Mesendoderm (in vitro differentiated cells): Measurements from ENCODE around the gene GUCY1A2.

Experiments used
- DNase-seq: peaks from one replicate; pipeline ENCODE4 v3.0.0; 2013
- H2AK5ac ChIP-seq: 2 replicates; pipeline ENCODE4 v1.6.1; 2013; ENCODE audit warnings: low read length, inconsistent platforms
- H2BK120ac ChIP-seq: 2 replicates; pipeline ENCODE4 v1.6.1; 2013; ENCODE audit warnings: low read depth, mild to moderate bottlenecking, low read length, moderate library complexity, mixed read lengths
- H2BK15ac ChIP-seq: replicated peaks from 2 replicates; pipeline ENCODE4 v1.6.1; 2013; ENCODE audit warnings: low read depth, mild to moderate bottlenecking, moderate library complexity
- H2BK5ac ChIP-seq: 2 replicates; pipeline ENCODE4 v1.6.1; 2013; ENCODE audit warnings: low read length, inconsistent platforms
- H3K18ac ChIP-seq: 2 replicates; pipeline ENCODE4 v1.6.1; 2013; ENCODE audit warnings: mild to moderate bottlenecking, low read length, mixed read lengths
- H3K23ac ChIP-seq: one replicate; pipeline ENCODE4 v1.6.1; 2013; ENCODE audit warnings: low read length
- H3K27ac ChIP-seq: 2 replicates; pipeline ENCODE4 v1.5.1; 2013; ENCODE audit warnings: low read depth, mild to moderate bottlenecking, inconsistent platforms, low read length, moderate library complexity
- H3K27me3 ChIP-seq: 2 replicates; pipeline ENCODE4 v1.6.1; 2013; ENCODE audit warnings: low read length, control low read depth, mild to moderate bottlenecking, inconsistent platforms; ENCODE audit not compliant: insufficient read depth, poor library complexity
- H3K36me3 ChIP-seq: 2 replicates; pipeline ENCODE4 v1.6.1; 2013; ENCODE audit warnings: low read length, inconsistent platforms; ENCODE audit not compliant: control insufficient read depth, insufficient read depth
- H3K4ac ChIP-seq: one replicate; pipeline ENCODE4 v1.6.1; 2013; ENCODE audit warnings: low read depth, mild to moderate bottlenecking, low read length, moderate library complexity
- H3K4me1 ChIP-seq: 2 replicates; pipeline ENCODE4 v1.6.1; 2013; ENCODE audit warnings: low read depth, low read length, inconsistent platforms; ENCODE audit not compliant: control insufficient read depth
- H3K4me2 ChIP-seq: 2 replicates; pipeline ENCODE4 v1.6.1; 2013; ENCODE audit warnings: low read length
- H3K4me3 ChIP-seq: 2 replicates; pipeline ENCODE4 v1.5.1; 2013; ENCODE audit warnings: mild to moderate bottlenecking, low read length
- H3K56ac ChIP-seq: one replicate; pipeline ENCODE4 v1.6.1; 2013; ENCODE audit warnings: low read length
- H3K79me1 ChIP-seq: 2 replicates; pipeline ENCODE4 v1.6.1; 2013; ENCODE audit warnings: low read length, inconsistent platforms
- H3K79me2 ChIP-seq: 2 replicates; pipeline ENCODE4 v1.6.1; 2013; ENCODE audit warnings: mild to moderate bottlenecking, low read length; ENCODE audit not compliant: control insufficient read depth, insufficient read depth
- H3K9ac ChIP-seq: 2 replicates; pipeline ENCODE4 v1.6.1; 2013; ENCODE audit warnings: low read length, inconsistent platforms
- H4K5ac ChIP-seq: one replicate; pipeline ENCODE4 v1.6.1; 2013; ENCODE audit warnings: low read length
- H4K8ac ChIP-seq: one replicate; pipeline ENCODE4 v1.6.1; 2013; ENCODE audit warnings: low read depth, mild to moderate bottlenecking, control low read depth, low read length, moderate library complexity
- WGBS: extraction: QIAGEN DNeasy Blood & Tissue Kit; methylation state at CpG from one replicate; pipeline ENCODE4 v1.1.7; 2013; ENCODE audit warnings: low lambda C conversion rate, missing lambda C conversion rate; ENCODE audit not compliant: insufficient coverage; ENCODE audit errors: extremely low coverage; 5-methylcytosine and 5-hydroxymethylcytosine counted together

Gene GUCY1A2

DNA sequence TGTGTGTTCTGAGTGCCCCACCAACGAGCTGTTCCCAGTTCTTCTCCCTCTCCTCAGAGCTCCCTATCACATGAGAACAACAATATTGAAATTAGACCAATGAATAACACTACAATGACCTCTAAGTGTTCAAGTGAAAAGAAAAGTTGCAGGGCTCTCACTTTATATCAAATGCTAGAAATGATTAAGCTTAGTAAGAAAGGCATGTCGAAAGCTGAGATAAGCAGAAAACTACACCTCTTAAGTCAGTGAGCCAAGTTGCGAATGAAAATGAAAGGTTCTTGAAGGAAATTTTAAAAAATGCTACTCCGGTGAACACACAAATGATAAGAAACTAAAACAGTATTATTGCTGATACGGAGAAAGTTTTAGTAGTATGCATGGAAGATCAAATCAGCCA, 199.8 kb downstream of the GUCY1A2 start:
- Histone ChIP-seq H3K4ac (no peak overlapping the region), H3K18ac (no peak overlapping the region), H3K23ac (no peak overlapping the region), H3K9ac (no peak overlapping the region), H3K79me1 (no peaks in the 10 kb centered on the region), H3K79me2 (no peaks in the 10 kb centered on the region), H4K8ac (no peak overlapping the region), H2AK5ac (no peak overlapping the region), H3K4me3 (no peak overlapping the region), H3K27ac (no peak overlapping the region), H3K4me2 (no peak overlapping the region), H3K36me3 (no peaks in the 10 kb centered on the region), H2BK15ac (no peak overlapping the region), H3K4me1 (no peaks in the 10 kb centered on the region), H3K56ac (no peak overlapping the region), H2BK5ac (no peak overlapping the region), H3K27me3 (no peaks in the 10 kb centered on the region), H2BK120ac (no peak overlapping the region), H4K5ac (no peak overlapping the region)
- no CpG with 5 or more reads among the region's 5 CpGs for WGBS
- DNase-seq = no peak

DNA sequence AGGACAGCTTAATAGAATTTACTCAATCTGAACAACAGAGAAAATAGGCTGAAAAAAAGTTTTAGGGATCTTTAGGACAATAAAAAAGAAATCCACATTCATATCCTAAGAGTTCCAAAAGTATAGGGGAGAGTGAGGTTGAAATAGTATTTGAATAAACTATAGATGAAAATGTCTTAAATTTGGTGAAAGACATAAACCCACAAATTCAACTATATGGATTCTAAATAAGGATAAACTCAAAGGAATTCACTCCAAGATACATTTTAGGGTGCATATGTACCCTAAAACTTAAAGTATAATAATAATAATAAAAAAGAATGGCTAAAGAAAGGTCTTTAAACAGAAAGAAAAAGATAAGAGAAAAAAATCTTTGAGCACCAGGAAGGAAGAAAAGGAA, 203.1 kb downstream of the GUCY1A2 start:
- H4K5ac ChIP-seq = no peak overlapping the region
- no peak overlapping the region for H2AK5ac ChIP-seq
- no peaks in the 10 kb centered on the region for H3K36me3 ChIP-seq
- no peak overlapping the region for H4K8ac ChIP-seq
- H3K56ac ChIP-seq = no peak overlapping the region
- H3K79me2 ChIP-seq = no peaks in the 10 kb centered on the region
- no peak overlapping the region for H3K4me3 ChIP-seq
- no peaks in the 10 kb centered on the region for H3K4me1 ChIP-seq
- no peak overlapping the region for H3K9ac ChIP-seq
- H3K79me1 ChIP-seq = no peaks in the 10 kb centered on the region
- no peak overlapping the region for H3K27ac ChIP-seq
- no peak overlapping the region for H2BK5ac ChIP-seq
- no peaks in the 10 kb centered on the region for H3K27me3 ChIP-seq
- H3K4ac ChIP-seq = no peak overlapping the region
- H3K4me2 ChIP-seq = no peak overlapping the region
- no peak overlapping the region for H2BK120ac ChIP-seq
- no peak overlapping the region for H3K23ac ChIP-seq
- H2BK15ac ChIP-seq = no peak overlapping the region
- DNase-seq = no peak
- no peak overlapping the region for H3K18ac ChIP-seq

DNA sequence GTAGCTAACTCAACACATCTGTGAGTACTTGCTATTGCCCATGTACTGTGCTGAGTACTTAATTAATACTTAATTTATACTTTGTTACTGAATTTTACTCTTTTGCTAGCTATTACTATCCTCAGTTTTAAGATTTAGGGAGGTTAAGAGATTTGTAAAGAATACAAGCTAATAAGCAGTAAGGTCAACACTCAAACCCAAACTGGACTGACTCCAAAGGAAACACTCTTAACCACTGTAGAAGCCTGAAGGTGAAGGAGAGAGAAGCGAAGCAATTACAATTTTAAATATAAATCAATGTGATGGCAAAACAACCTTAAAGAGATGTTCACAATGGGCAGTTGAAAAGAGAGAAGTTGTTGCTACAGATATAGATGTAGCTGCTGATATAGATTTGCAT, 204.5 kb downstream of the GUCY1A2 start:
- H4K8ac ChIP-seq = no peak overlapping the region
- no peak overlapping the region for H3K4me3 ChIP-seq
- H2BK15ac ChIP-seq = no peak overlapping the region
- no peak overlapping the region for H3K18ac ChIP-seq
- DNase-seq = no peak
- no peak overlapping the region for H3K56ac ChIP-seq
- no peaks in the 10 kb centered on the region for H3K79me1 ChIP-seq
- no peak overlapping the region for H3K27ac ChIP-seq
- no peak overlapping the region for H3K4me2 ChIP-seq
- WGBS = no CpG with 5 or more reads among the region's 1 CpG
- no peak overlapping the region for H3K4ac ChIP-seq
- H3K4me1 ChIP-seq = no peaks in the 10 kb centered on the region
- no peak overlapping the region for H2AK5ac ChIP-seq
- no peaks in the 10 kb centered on the region for H3K27me3 ChIP-seq
- H3K79me2 ChIP-seq = no peaks in the 10 kb centered on the region
- no peak overlapping the region for H3K9ac ChIP-seq
- no peak overlapping the region for H3K23ac ChIP-seq
- no peak overlapping the region for H4K5ac ChIP-seq
- no peak overlapping the region for H2BK5ac ChIP-seq
- no peaks in the 10 kb centered on the region for H3K36me3 ChIP-seq
- no peak overlapping the region for H2BK120ac ChIP-seq

DNA sequence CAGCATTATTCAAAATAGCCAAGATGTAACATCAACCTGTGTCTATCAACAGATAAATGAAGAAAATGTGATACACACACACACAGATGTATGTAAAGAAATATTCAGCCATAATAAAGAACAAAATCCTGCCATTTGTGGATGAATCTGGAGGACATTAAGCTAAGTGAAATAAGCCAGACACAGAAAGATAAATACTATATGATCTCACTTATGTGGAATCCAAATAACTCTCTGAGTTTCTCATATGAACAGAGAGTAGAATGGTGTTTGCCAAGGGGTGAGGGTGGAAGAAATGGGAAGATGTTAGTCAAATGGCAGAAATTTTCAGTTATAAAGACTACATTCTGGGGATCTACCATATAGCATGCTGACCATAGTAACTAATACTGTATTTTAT, 224.2 kb downstream of the GUCY1A2 start:
- Histone ChIP-seq H4K5ac (no peak overlapping the region), H3K18ac (no peak overlapping the region), H4K8ac (no peak overlapping the region), H3K36me3 (no peaks in the 10 kb centered on the region), H3K27me3 (no peaks in the 10 kb centered on the region), H3K79me1 (no peaks in the 10 kb centered on the region), H3K4me2 (no peak overlapping the region), H2AK5ac (no peak overlapping the region), H2BK120ac (no peak overlapping the region), H3K4ac (no peak overlapping the region), H2BK5ac (no peak overlapping the region), H3K23ac (no peak overlapping the region), H3K4me3 (no peak overlapping the region), H3K56ac (no peak overlapping the region), H3K79me2 (no peaks in the 10 kb centered on the region), H2BK15ac (no peak overlapping the region), H3K4me1 (no peaks in the 10 kb centered on the region), H3K27ac (no peak overlapping the region), H3K9ac (no peak overlapping the region)
- DNase-seq = no peak

DNA sequence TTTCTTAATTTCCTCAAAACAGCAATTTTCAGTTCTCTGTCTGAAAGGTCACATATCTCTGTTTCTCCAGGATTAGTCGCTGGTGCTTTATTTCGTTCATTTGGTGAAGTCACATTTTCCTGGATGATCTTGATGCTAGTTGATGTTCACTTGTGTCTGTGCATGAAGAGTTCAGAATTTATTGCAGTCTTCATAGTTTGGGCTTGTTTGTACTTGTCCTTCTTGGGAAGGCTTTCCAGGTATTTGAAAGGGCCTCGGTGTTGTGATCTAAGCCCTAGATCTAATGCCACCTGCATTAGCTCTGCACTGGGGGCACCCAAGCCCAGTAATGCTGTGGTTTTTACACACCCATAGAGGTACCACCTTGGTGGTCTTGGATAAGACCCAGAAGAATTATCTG, 228.9 kb downstream of the GUCY1A2 start:
- H3K27me3 ChIP-seq = no peaks in the 10 kb centered on the region
- no peak overlapping the region for H3K4me2 ChIP-seq
- H3K56ac ChIP-seq = no peak overlapping the region
- no peaks in the 10 kb centered on the region for H3K4me1 ChIP-seq
- no peak overlapping the region for H3K23ac ChIP-seq
- WGBS = no CpG with 5 or more reads among the region's 3 CpGs
- H2BK120ac ChIP-seq = no peak overlapping the region
- no peak overlapping the region for H2BK5ac ChIP-seq
- H3K18ac ChIP-seq = no peak overlapping the region
- H4K5ac ChIP-seq = no peak overlapping the region
- H2BK15ac ChIP-seq = no peak overlapping the region
- H3K9ac ChIP-seq = no peak overlapping the region
- H3K36me3 ChIP-seq = no peaks in the 10 kb centered on the region
- no peak overlapping the region for H3K27ac ChIP-seq
- no peak overlapping the region for H3K4me3 ChIP-seq
- no peak overlapping the region for H2AK5ac ChIP-seq
- H4K8ac ChIP-seq = no peak overlapping the region
- no peak overlapping the region for H3K4ac ChIP-seq
- no peaks in the 10 kb centered on the region for H3K79me2 ChIP-seq
- no peaks in the 10 kb centered on the region for H3K79me1 ChIP-seq
- no peak for DNase-seq

DNA sequence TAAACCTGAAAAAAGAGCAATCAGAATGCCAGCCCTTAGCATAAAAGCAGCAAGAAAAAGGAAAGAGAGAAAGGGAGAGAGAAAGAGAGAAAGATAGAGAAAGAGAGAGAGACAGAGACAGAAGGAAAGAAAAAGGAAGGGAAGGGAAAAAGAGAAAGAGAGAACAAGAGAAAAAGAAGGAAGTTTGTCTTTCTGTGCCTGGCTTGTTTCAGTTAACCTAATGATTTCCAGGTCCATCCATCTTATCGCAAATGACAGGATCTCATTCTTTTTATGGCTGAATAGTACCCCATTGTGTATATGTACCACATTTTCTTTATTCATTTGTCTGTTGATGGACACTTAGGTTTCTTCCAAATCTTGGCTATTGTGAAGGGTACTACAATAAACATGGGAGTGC, 230.8 kb downstream of the GUCY1A2 start:
- Histone ChIP-seq H2BK120ac (no peak overlapping the region), H3K4ac (no peak overlapping the region), H3K36me3 (no peaks in the 10 kb centered on the region), H2AK5ac (no peak overlapping the region), H3K27me3 (no peaks in the 10 kb centered on the region), H3K79me2 (no peaks in the 10 kb centered on the region), H3K18ac (no peak overlapping the region), H3K27ac (no peak overlapping the region), H3K9ac (no peak overlapping the region), H4K5ac (no peak overlapping the region), H3K4me1 (no peaks in the 10 kb centered on the region), H2BK15ac (no peak overlapping the region), H3K23ac (no peak overlapping the region), H2BK5ac (no peak overlapping the region), H3K4me3 (no peak overlapping the region), H3K4me2 (no peak overlapping the region), H4K8ac (no peak overlapping the region), H3K56ac (no peak overlapping the region), H3K79me1 (no peaks in the 10 kb centered on the region)
- WGBS = no CpG with 5 or more reads among the region's 1 CpG
- DNase-seq = no peak
